HUES48 (cell line): ENCODE data around the gene ZNF557.

Experiments used
- H3K27ac ChIP-seq: one replicate; pipeline ENCODE4 v1.7.0; 2013; ENCODE audit warnings: low read depth, low read length, inconsistent platforms
- H3K27me3 ChIP-seq: 2 replicates; pipeline ENCODE4 v1.6.1; 2013; ENCODE audit warnings: mild to moderate bottlenecking, low read length; ENCODE audit not compliant: control insufficient read depth, insufficient read depth
- H3K36me3 ChIP-seq: 2 replicates; pipeline ENCODE4 v1.6.1; 2013; ENCODE audit warnings: low read length; ENCODE audit not compliant: control insufficient read depth, insufficient read depth
- H3K4me1 ChIP-seq: 2 replicates; pipeline ENCODE4 v1.6.1; 2013; ENCODE audit warnings: mild to moderate bottlenecking, low read length; ENCODE audit not compliant: control insufficient read depth, insufficient read depth
- H3K4me3 ChIP-seq: 2 replicates; pipeline ENCODE4 v1.5.1; 2013; ENCODE audit warnings: mild to moderate bottlenecking, low read depth, low read length
- H3K9ac ChIP-seq: 2 replicates; pipeline ENCODE4 v1.6.1; 2013; ENCODE audit warnings: mild to moderate bottlenecking, low read depth, low read length, moderate library complexity
- H3K9me3 ChIP-seq: 2 replicates; pipeline ENCODE4 v1.6.1; 2013; ENCODE audit warnings: low read length; ENCODE audit not compliant: control insufficient read depth, insufficient read depth

ZNF557 gene

DNA sequence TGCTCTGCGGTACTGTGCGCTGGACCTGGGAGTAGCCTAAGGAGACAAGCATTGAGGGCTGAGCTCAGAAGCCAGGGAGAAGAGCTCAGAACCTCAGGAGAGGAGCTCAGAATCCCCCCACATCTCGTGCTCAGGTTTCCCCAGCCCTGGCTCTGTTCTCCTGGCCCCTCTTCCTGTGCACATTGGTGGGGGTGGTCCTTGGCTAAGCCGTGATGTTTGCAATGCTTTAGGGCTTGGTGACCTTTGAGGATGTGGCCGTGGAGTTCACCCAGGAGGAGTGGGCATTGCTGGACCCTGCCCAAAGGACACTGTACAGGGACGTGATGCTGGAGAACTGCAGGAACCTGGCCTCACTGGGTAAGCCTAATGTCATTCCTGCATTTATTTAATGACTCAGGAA is 6.6 kb downstream of the ZNF557 start:
- Histone ChIP-seq H3K36me3 (peaks cover 83% of the 10 kb centered on the region), H3K9ac (no peak overlapping the region), H3K27me3 (no peaks in the 10 kb centered on the region), H3K4me1 (no peaks in the 10 kb centered on the region), H3K4me3 (no peak overlapping the region), H3K27ac (no peak overlapping the region), H3K9me3 (peaks cover 50% of the 10 kb centered on the region)

DNA sequence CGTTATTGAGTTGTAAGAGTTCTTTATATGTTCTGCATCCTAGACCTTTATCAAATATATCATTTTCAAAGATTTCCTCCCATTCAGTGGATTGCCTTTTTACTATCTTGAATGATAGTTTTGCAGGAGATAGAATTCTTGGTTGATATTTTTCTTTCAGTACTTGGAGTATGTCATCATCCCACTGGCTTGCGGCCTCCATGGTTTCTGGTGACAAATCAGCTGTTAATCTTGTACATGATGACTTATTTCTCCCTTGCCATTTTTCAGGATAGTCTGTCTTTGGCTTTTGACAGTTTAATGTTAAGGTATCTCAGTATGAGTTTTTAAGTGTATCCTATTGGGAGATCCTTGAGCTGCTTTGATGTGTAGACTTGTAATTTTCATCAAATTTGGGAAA is 8.5 kb downstream of the ZNF557 start:
- Histone ChIP-seq H3K27ac (no peak overlapping the region), H3K9ac (no peak overlapping the region), H3K9me3 (peaks cover 69% of the 10 kb centered on the region)

DNA sequence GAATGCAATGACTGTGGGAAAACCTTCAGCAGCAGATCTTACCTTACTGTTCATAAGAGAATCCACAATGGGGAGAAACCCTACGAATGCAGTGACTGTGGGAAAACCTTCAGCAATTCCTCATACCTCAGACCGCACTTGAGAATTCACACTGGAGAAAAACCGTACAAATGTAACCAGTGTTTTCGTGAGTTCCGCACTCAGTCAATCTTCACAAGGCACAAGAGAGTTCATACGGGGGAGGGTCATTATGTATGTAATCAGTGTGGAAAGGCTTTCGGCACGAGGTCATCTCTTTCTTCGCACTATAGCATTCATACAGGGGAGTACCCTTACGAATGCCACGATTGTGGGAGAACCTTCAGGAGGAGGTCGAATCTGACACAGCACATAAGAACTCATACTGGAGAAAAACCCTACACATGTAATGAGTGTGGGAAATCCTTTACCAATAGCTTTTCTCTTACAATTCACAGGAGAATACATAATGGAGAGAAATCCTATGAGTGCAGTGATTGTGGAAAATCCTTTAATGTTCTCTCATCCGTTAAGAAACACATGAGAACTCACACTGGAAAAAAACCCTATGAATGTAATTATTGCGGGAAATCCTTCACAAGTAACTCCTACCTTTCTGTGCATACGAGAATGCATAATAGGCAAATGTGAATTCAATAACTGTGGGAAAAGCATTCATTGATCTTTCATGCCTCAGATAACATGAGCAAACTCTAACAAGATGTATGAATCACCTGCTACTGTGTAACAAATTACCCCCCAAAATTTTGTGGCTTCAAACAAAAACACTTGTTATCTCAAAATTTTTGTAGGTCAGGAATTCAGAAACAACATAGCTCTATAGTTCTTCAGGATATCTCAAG is 13.8 kb downstream of the ZNF557 start:
- Histone ChIP-seq H3K27me3 (no peaks in the 10 kb centered on the region), H3K9me3 (peaks cover 90% of the 10 kb centered on the region), H3K27ac (no peak overlapping the region), H3K4me3 (peak overlapping the region; percentile 33; the same call in 1 of the 2 replicates), H3K9ac (no peak overlapping the region), H3K36me3 (peaks cover 75% of the 10 kb centered on the region), H3K4me1 (no peaks in the 10 kb centered on the region)

More for the DNA sequence above, 8.5 kb downstream of the ZNF557 start:
- H3K36me3 ChIP-seq, result peaks cover 89% of the 10 kb centered on the region
- no peak overlapping the region; the same call in 1 of the 2 replicates for H3K4me3 ChIP-seq
- no peaks in the 10 kb centered on the region for H3K4me1 ChIP-seq
- H3K27me3 ChIP-seq, result no peaks in the 10 kb centered on the region

DNA sequence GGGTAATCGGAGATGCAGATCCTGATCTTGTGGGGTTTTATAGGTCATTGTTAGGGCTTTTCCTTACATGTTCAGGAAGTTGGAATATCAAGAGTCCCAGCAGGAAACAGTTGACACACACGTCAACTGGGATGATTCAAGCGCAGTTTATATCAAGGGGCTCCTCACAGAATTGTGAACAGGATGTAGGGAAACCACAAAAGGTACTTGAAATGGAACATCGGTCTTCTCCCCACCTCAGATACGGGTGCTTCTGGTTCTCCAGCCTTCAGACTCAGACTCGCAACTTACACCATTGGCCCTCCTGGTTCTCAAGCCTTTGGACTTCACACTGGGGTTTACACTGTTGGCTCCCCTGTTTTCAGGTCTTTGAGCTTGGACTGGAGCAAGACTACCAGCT is 19.5 kb downstream of the ZNF557 start:
- Histone ChIP-seq H3K4me3 (no peak overlapping the region), H3K9me3 (peaks cover 54% of the 10 kb centered on the region), H3K36me3 (peaks cover 30% of the 10 kb centered on the region), H3K27ac (no peak overlapping the region), H3K4me1 (no peaks in the 10 kb centered on the region), H3K9ac (no peak overlapping the region), H3K27me3 (no peaks in the 10 kb centered on the region)

DNA sequence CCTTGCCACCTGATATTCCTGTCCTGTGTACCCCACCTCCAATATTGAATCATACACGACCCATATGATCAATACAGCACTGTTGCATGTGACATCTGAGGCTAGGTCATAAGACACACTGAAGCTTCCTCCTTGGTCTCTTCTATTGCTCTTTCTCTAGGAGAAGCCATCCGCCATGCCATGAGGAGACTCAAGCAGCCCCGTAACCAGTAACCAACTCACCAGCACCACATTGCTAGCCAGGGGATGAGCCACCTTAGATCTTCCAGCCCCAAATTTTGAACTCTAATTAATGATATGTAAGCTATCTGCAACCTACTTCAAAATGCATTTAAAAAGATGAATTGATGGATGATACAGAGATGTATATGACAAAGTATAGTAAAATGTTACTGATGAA is 28.6 kb downstream of the ZNF557 start:
- H3K9ac ChIP-seq, result peak overlapping the region; percentile 86
- peak overlapping the region; percentile 92 for H3K27ac ChIP-seq
- H3K4me3 ChIP-seq, result peak overlapping the region; percentile 67
- H3K9me3 ChIP-seq, result peaks cover 20% of the 10 kb centered on the region
- H3K27me3 ChIP-seq, result no peaks in the 10 kb centered on the region
- no peaks in the 10 kb centered on the region for H3K4me1 ChIP-seq
- no peaks in the 10 kb centered on the region; the same call in 1 of the 2 replicates for H3K36me3 ChIP-seq

DNA sequence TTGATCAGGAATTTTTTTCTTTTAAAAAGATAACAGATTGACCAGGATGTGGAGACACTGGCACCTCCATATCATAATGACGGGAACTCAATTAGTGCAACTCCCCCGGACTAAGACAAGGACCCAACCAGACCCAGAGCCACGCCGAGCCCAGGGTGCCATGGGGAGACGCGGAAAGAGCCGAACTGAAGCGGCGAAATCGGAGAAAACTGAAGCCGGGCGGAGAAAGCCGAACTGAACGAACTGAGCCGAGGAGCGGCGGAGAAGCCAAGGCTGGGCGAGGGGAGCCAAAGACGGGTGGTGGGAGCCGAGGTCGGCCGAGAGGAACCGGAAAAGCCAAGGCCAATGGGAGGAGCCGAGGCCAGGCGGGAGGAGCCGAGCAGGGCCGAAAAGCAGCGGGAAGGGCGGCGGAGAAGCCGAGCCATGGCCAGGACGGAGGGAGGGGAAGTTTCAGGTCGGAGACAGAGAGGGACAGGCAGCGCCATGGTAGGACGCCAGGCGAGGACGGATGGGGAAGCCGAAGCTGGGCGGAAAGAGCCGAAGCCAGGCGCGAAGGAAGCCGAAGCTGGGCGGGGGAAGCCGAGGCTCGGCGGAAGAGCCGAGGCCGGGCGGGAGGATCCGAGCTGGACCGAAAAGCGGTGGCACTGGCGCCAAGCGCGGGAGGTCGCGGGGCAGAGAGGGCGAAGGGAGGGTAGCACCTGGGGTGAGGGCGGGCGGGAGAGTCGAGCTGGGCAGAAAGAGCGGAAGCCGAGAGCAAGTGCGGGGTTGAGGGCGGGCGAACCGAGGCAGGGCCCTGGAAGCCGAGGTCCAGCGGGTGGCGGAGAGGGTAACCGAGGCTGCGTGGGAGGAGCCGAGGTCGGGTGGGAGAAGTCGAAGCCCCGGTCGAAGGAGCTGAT is 29.4 kb downstream of the ZNF557 start:
- Histone ChIP-seq H3K4me3 (peak overlapping the region; percentile 67), H3K4me1 (no peaks in the 10 kb centered on the region), H3K27ac (peak overlapping the region; percentile 92)

DNA sequence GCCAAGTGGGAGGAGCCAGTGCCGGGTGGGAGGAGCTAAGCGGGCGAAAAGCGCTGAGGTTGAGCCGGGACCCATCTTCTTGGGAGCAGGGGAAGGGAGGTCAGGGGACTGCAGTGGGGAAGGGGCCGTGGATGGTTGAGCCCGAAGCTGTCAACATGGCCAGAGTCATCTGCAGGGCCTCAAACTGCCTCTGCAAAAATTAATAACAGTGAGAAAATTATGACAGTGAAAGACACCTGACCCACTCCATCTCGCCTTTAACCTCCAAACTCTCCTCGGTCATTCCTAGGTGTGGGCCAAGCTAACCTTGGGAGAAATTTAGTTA is 30.1 kb downstream of the ZNF557 start:
- Histone ChIP-seq H3K27me3 (no peaks in the 10 kb centered on the region), H3K36me3 (no peaks in the 10 kb centered on the region; the same call in 1 of the 2 replicates), H3K9ac (peak overlapping the region; percentile 86; the same call in 1 of the 2 replicates), H3K4me3 (peak overlapping the region; percentile 67), H3K4me1 (no peaks in the 10 kb centered on the region), H3K9me3 (peaks cover 12% of the 10 kb centered on the region), H3K27ac (peak overlapping the region; percentile 92)

More for the DNA sequence above, 29.4 kb downstream of the ZNF557 start:
- H3K9me3 ChIP-seq, result peaks cover 16% of the 10 kb centered on the region
- no peaks in the 10 kb centered on the region; the same call in 1 of the 2 replicates for H3K36me3 ChIP-seq
- H3K27me3 ChIP-seq, result no peaks in the 10 kb centered on the region
- H3K9ac ChIP-seq, result peak overlapping the region; percentile 86

DNA sequence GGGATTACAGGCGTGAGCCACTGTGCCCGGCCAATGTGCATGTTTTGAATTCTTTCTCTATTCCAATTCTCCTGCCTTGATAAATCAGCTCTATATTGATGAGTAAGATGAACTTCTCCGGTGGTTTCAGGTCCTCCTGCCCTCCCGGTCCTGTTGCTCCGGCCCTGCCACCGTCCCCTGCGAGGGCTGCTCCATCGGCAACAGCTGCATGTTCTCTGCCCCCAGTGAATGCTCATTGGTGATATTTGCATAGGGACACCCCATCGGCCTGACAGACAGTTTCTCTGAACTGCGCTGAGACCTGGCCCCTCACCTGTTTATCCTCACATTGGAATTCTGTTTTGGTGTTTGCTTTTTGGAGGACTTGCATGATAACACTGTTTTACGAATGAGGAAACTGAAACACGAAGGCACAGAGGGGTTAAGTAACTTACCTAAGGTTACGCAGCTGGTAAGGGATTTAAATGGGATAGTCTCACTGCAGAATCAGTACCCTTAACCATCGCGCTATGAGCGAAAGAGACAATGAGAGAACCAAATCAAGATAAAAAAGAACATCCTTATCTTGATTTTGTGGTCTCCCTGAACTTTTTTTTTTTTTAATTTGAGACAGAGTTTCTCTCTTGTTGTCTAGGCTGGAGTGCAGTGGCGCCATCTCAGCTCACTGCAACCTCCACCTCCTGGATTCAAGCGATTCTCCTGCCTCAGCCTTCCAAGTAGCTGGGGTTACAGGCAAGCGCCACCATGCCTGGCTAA is 32.2 kb downstream of the ZNF557 start:
- Histone ChIP-seq H3K27ac (no peak overlapping the region), H3K4me3 (no peak overlapping the region), H3K27me3 (no peaks in the 10 kb centered on the region), H3K9ac (no peak overlapping the region), H3K36me3 (no peaks in the 10 kb centered on the region), H3K9me3 (peaks cover 3% of the 10 kb centered on the region; the same call in 1 of the 2 replicates), H3K4me1 (no peaks in the 10 kb centered on the region)

DNA sequence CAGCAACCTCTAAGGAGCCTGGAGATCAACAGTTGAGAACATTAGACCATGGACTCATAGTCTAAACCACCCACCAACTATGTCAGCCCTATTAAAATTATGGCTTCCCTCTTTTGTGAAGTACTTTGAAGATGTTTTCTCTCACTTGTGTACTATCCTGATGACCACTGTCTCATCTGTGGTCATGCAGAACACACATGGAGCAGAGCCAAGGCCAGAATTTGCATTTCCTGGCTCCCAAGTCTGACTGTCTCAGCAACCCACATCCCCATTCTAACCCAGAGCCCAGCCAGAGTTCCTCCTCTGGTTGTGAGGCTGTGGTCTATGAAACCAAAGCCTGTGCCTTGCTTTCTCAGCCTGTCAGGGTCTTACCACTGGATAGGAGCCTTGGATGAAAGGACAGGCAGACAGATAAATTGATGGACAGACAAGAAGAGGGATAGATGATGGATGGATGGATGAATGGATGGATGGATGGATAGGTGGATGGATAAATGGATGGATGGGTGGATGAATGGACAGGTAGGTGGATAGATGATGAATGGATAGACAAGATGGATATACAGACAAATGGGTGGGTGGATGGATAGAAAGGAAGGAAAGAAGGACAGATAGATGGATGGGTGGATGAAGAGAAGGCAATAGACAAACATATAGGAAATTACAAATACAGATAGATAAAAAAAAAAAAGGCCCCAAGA is 35.4 kb downstream of the ZNF557 start:
- no peaks in the 10 kb centered on the region for H3K27me3 ChIP-seq
- H3K4me3 ChIP-seq, result no peak overlapping the region
- H3K27ac ChIP-seq, result no peak overlapping the region
- no peaks in the 10 kb centered on the region for H3K36me3 ChIP-seq
- H3K9me3 ChIP-seq, result no peaks in the 10 kb centered on the region
- 0 out of 2 replicates have a peak, but pooled peaks cover 4% of the 10 kb centered on the region for H3K4me1 ChIP-seq
- H3K9ac ChIP-seq, result no peak overlapping the region
